22Rv1 (cell line): ENCODE results near the gene IL17RA.

Source experiments
- H3K27ac ChIP-seq: fragments of 450-650 bp; 2 replicates; pipeline ENCODE4 v1.5.1; 2017
- ZFX ChIP-seq: fragments of 450-650 bp; IDR thresholded peaks from 2 replicates; pipeline ENCODE4 v1.6.1; 2017; ENCODE audit warnings: antibody characterized with exemption, borderline replicate concordance
- TF ChIP-seq, protein P1 (sequence below): fragments of 450-650 bp; IDR thresholded peaks from 2 replicates; pipeline ENCODE4 v1.5.1; 2017; ENCODE audit warnings: mild to moderate bottlenecking

IL17RA gene

DNA sequence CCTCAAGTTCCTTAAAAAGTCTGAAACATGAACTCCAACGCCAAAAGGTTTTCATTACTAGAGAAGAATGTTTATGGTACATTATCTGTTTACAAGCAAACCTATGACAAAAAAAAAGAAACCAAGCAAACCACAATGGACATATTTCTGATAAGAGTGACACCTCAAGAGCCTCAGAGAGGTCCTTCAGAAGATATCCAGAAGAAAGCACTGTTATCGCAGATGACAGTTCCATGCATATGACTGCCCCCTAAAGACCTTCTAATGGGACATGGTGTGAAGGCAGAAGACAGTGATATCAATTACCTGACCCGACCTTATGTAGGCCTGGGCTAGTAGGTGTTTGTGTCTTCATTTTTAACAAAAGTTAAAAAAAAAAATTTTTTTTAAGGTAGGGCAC, 71.1 kb downstream of the IL17RA start:
- TF ChIP-seq, protein P1, sequence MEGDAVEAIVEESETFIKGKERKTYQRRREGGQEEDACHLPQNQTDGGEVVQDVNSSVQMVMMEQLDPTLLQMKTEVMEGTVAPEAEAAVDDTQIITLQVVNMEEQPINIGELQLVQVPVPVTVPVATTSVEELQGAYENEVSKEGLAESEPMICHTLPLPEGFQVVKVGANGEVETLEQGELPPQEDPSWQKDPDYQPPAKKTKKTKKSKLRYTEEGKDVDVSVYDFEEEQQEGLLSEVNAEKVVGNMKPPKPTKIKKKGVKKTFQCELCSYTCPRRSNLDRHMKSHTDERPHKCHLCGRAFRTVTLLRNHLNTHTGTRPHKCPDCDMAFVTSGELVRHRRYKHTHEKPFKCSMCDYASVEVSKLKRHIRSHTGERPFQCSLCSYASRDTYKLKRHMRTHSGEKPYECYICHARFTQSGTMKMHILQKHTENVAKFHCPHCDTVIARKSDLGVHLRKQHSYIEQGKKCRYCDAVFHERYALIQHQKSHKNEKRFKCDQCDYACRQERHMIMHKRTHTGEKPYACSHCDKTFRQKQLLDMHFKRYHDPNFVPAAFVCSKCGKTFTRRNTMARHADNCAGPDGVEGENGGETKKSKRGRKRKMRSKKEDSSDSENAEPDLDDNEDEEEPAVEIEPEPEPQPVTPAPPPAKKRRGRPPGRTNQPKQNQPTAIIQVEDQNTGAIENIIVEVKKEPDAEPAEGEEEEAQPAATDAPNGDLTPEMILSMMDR: no peak
- no peak for TF ChIP-seq ZFX
- H3K27ac ChIP-seq: no peak overlapping the region

DNA sequence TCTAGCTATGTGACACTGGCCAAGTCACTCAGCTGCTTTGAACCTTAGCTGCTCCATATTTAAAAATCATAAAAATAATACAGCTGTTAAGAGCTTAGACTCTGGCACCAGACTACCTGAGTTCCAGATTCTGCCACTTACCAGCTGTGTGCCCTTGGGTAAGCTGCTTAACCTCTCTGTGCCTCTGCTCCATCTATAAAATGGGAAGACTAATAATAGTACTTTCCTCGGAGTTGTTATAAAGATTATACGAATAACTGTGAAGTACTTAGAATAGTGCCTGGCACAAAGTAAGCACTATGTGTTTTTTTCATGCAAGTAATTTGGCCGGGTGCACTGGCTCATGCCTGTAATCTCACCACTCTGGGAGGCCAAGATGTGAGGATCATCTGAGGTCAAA, 72.9 kb downstream of the IL17RA start:
- TF ChIP-seq, protein P1: no peak
- TF ChIP-seq ZFX: no peak
- peak overlapping the region; percentile 92 for H3K27ac ChIP-seq

DNA sequence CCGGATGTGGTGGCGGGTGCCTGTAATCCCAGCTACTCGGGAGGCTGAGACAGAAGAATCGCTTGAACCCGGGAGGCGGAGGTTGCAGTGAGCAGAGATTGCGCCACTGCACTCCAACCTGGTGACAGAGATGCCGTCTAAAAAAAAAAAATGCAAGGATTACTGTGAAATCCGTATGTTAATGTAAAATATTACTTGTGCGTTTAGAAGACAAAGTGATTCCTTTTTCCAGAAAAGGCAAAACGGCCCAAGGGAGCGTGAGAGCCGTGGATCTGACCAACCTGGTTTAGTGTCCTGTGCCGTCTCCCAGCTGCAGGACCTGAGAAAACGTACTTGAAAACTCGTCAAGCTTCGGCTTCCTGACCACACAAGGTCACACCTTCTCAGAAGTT, 73.4 kb downstream of the IL17RA start:
- TF ChIP-seq, protein P1: no peak
- TF ChIP-seq ZFX: no peak
- peak overlapping the region; percentile 92 for H3K27ac ChIP-seq

DNA sequence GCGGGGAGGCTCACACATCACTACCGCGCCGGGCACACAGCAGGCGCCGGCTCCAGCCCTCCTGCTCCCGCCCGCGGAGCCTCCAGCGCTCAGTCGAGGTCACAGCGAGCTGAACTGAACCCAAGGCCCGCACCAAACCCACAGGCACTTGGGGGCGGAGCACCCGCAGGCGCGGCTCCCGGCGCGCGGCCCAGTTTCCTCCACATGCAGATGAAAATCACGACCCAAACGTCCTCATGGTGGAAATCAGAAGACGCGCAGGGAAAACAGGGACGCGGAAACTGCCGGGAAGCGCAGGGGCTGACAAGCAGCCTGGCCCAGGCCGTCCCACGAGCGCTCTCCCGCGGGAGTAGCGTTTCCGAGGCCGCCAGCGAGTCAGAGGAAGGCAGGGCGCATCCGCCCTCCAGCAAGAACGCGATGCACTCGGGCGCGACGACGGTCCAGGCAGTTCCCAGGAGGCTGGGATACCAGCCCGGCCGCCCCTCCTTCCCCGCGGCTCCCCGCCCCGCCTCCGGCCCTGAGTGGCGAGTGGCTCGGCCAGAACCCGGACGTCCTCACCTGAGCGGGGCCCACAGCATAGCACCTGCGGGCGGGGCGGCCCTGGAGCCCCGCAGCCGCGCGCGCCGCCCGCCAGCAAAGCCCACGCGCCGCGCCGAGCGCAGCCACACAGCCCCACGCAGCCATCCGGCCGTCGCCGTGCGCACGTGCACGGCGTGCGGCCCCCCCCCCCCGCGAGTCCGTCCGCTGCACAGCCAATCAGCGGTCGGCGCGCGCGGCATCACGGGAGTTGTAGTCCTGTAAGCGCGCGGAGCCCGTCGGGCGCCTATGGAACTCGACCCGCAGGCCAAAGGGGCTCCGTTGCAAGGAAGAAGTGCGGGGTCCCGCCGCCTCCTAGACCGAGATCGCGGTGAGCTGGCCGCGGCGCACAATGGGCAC, 74.0 kb downstream of the IL17RA start, which contains the start of gene HDHD5:
TSS of gene HDHD5 (minus strand) at position 710 of the 936 bp plus-strand sequence. CDS start at position 684, 26 bp downstream.
- H3K27ac ChIP-seq: peak within 1 kb of the TSS; percentile 92
- TF ChIP-seq ZFX: no peak
- TF ChIP-seq, protein P1: no peak

DNA sequence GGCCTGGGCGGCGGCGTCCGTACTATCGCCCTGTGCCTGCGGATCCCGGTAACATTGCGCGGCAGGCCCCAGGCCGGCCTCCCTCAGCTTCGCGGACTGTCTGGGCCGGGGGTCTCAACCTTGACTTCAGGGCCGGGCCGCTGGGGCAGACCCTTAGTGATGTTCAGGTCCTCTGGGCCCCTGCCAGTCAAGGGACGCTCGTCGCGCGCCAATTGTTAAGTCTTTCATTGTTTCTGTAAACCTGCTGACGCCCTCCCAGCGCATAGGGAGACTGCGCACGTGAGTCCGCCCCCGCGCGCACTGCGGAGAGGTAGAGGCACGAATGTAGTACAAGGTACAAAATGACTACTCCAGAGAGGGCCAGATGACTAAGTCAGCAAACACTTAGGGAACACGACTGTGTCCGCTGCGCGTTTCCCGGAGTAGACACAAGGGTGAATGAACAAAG, 74.7 kb downstream of the IL17RA start:
- TF ChIP-seq, protein P1: no peak
- TF ChIP-seq ZFX: 0 out of 2 replicates have a peak, but pooled peaks have one; percentile 49
- peak overlapping the region; percentile 92 for H3K27ac ChIP-seq

DNA sequence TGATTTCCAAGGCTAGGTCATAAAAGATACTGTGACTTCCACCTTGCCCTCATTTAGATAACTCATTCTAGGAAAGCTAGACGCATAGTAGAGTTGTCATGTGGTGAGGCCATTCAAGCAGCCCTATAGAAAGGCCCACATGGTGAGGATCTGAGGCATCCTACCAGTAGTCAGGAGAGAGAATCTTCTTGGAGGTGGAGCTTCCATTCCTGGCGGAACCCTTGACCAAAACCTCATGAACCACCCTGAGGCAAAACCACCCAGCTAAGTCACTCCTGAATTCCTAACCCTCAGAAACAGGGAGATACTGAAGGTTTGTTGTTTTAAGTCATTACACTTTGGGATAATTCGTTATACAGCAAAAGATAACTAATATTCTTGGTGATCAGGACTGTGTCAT, 77.2 kb downstream of the IL17RA start:
- H3K27ac ChIP-seq: no peak overlapping the region
- TF ChIP-seq, protein P1: no peak
- no peak for TF ChIP-seq ZFX

DNA sequence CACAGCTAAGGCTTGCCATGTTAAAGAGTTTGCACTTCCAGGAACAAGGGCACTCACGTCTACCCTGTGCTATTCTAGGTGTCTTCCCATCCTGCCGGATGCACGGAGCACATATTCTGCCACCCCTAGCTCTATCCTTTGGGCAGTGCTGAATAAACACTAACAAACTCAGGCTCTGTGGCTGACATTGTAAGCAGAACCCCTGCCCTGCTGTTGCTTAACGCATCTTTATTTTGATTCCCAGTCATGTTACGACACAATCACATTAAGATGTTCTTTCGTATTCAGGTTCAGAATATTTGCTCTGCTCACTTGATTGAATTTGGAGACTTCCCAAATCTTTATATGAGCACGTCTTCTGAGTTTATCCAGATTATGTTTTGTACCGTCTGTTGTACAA, 77.9 kb downstream of the IL17RA start:
- TF ChIP-seq, protein P1: no peak
- TF ChIP-seq ZFX: no peak
- no peak overlapping the region for H3K27ac ChIP-seq
